ENCODE results near the gene OAT.

Gene OAT

GRCh38 chr10:124430077-124430476, 11.4 kb upstream of the OAT start:
- no peak for DNase-seq (ENCODE audit: low spot score)
- POLR2A ChIA-PET (ENCODE audit: low non-redundant PET), result no interaction called here
- CTCF ChIA-PET, result interaction anchor here (0.7 to 1.0 kb wide), 2 partner anchors 12 to 33 kb away, joined by 3 to 13 read pairs; partner anchors contain the start of gene OAT
- TF ChIP-seq CTCF (conservative IDR thresholded peaks at IDR 0.05; ENCODE audit: low read depth), result no peak
- no peak overlapping the region for H3K27ac ChIP-seq

GRCh38 chr10:124429576-124429975, 10.9 kb upstream of the OAT start:
- ChIA-PET CTCF (interaction anchor here (0.7 to 1.0 kb wide), 2 partner anchors 11 to 32 kb away, joined by 3 to 13 read pairs; partner anchors contain the start of gene OAT), POLR2A (ENCODE audit: low non-redundant PET) (no interaction called here)
- H3K27ac ChIP-seq, result no peak overlapping the region
- DNase-seq (ENCODE audit: low spot score), result no peak
- no peak for TF ChIP-seq CTCF (conservative IDR thresholded peaks at IDR 0.05; ENCODE audit: low read depth)

GRCh38 chr10:124428207-124428777, 9.6 kb upstream of the OAT start:
- no peak for DNase-seq (ENCODE audit: low spot score)
- POLR2A ChIA-PET (ENCODE audit: low non-redundant PET), result no interaction called here
- CTCF ChIA-PET, result no interaction called here
- H3K27ac ChIP-seq, result no peak overlapping the region
- no peak for TF ChIP-seq CTCF (conservative IDR thresholded peaks at IDR 0.05; ENCODE audit: low read depth)

- DNase-seq (ENCODE audit: low spot score), result no peak
- no peak for TF ChIP-seq CTCF (conservative IDR thresholded peaks at IDR 0.05; ENCODE audit: low read depth)
- CTCF ChIA-PET, result no interaction called here
- POLR2A ChIA-PET (ENCODE audit: low non-redundant PET), result no interaction called here
- H3K27ac ChIP-seq, result no peak overlapping the region
Observed at GRCh38 chr10:124425227-124425962, 6.7 kb upstream of the OAT start.

GRCh38 chr10:124423813-124424212, 5.1 kb upstream of the OAT start:
- H3K27ac ChIP-seq, result no peak overlapping the region
- CTCF ChIA-PET, result interaction anchor here (0.7 kb wide), 1 partner anchor 272 kb away, joined by 3 read pairs; no protein-coding TSS in a partner anchor
- POLR2A ChIA-PET (ENCODE audit: low non-redundant PET), result interaction anchor here (0.6 kb wide), 1 partner anchor 735 kb away, joined by 3 read pairs; no protein-coding TSS in a partner anchor
- no peak for DNase-seq (ENCODE audit: low spot score)
- TF ChIP-seq CTCF (conservative IDR thresholded peaks at IDR 0.05; ENCODE audit: low read depth), result no peak

- no peak for DNase-seq (ENCODE audit: low spot score)
- ChIA-PET POLR2A (ENCODE audit: low non-redundant PET) (no interaction called here), CTCF (no interaction called here)
- H3K27ac ChIP-seq, result no peak overlapping the region
- no peak for TF ChIP-seq CTCF (conservative IDR thresholded peaks at IDR 0.05; ENCODE audit: low read depth)
Observed at GRCh38 chr10:124422742-124423141, 4.0 kb upstream of the OAT start.

Measured in RWPE1 (cell line).